T-cell (primary cell): ENCODE data around the gene NOC4L. TPM values are rescaled to one million over a fixed set of nuclear protein-coding genes. Genes with fewer than 3 reads are reported as not detected.

Experiments
- ATAC-seq, 4 experiments: fragments of 200-7000 bp in 3 of 4; fragments of 150-1000 bp in 1 of 4; cut with Tn5 transposase; replicated peaks in 1 of 4; 1 replicate in 3 of 4; 2 replicates in 1 of 4; pipeline ENCODE4 v1.10.0; 2021; ENCODE audit warnings: moderate library complexity in 3 of 4, mild to moderate bottlenecking in 2 of 4, moderate number of reproducible peaks in 1 of 4
- CTCF ChIA-PET, 2 donors: fragments of 300-600 bp; sonication (Branson Sonifier 250); formaldehyde crosslinking; loops; one replicate each; lab custom pipeline; 2022; ENCODE audit warnings: antibody characterized with exemption in 2 of 2; lab: Charles Lee
- POLR2A ChIA-PET, 2 donors: fragments of 300-600 bp; sonication (Branson Sonifier 250); formaldehyde crosslinking; loops; one replicate each; lab custom pipeline; 2022; ENCODE audit warnings: antibody characterized with exemption in 2 of 2; lab: Charles Lee
- DNase-seq, 35 experiments: peaks; one replicate each; pipeline versions ENCODE4 v3.0.0 to v3.0.0-alpha.2; 2013 to 2023
- H3K27ac ChIP-seq: one replicate; pipeline ENCODE4 v1.5.1; 2013; ENCODE audit warnings: low read length
- H3K27me3 ChIP-seq, 2 experiments: replicated peaks in 1 of 2; 1 replicate in 1 of 2; 2 replicates in 1 of 2; pipeline versions ENCODE4 v1.6.1 to v1.7.0; 2013; ENCODE audit warnings: low read length in 1 of 2, mixed read lengths in 1 of 2; ENCODE audit not compliant: control insufficient read depth in 2 of 2, insufficient read depth in 2 of 2; ENCODE audit errors: extremely low read depth in 1 of 2
- H3K36me3 ChIP-seq, 2 donors: 1 replicate in 1 of 2; 2 replicates in 1 of 2; pipeline versions ENCODE4 v1.6.1 to v1.7.0; 2013; ENCODE audit warnings: low read length in 1 of 2; ENCODE audit not compliant: control insufficient read depth in 2 of 2, insufficient read depth in 1 of 2; ENCODE audit errors: extremely low read depth in 1 of 2
- H3K4me1 ChIP-seq, 2 experiments: 1 replicate in 1 of 2; 2 replicates in 1 of 2; pipeline versions ENCODE4 v1.6.1 to v1.7.0; 2013; ENCODE audit warnings: low read length in 2 of 2, mixed read lengths in 1 of 2; ENCODE audit not compliant: insufficient read depth in 2 of 2, control insufficient read depth in 1 of 2; ENCODE audit errors: extremely low read depth in 1 of 2
- H3K4me3 ChIP-seq, 2 donors: 1 replicate in 1 of 2; 2 replicates in 1 of 2; pipeline versions ENCODE4 v1.5.1 to v1.7.0; 2013; ENCODE audit warnings: mild to moderate bottlenecking in 2 of 2, low read length in 1 of 2, moderate library complexity in 1 of 2; ENCODE audit not compliant: control insufficient read depth in 1 of 2; ENCODE audit errors: extremely low read depth in 1 of 2
- H3K9me3 ChIP-seq: 2 replicates; pipeline ENCODE4 v1.7.0; 2013
- H3K27ac Mint-ChIP-seq, 2 donors: one replicate each; pipeline ENCODE4 v1.8.0; 2020 to 2021; ENCODE audit warnings: mild to moderate bottlenecking in 2 of 2, mixed read lengths in 2 of 2
- H3K27me3 Mint-ChIP-seq, 2 donors: one replicate each; pipeline ENCODE4 v1.8.0; 2021 to 2022; ENCODE audit warnings: mixed read lengths in 2 of 2
- H3K36me3 Mint-ChIP-seq: one replicate; pipeline ENCODE4 v1.8.0; 2021; ENCODE audit warnings: mixed read lengths
- H3K4me1 Mint-ChIP-seq, 3 donors: one replicate each; pipeline ENCODE4 v1.8.0; 2020 to 2022; ENCODE audit warnings: mixed read lengths in 3 of 3, mild to moderate bottlenecking in 1 of 3
- H3K4me3 Mint-ChIP-seq, 3 donors: one replicate each; pipeline ENCODE4 v1.8.0; 2020 to 2022; ENCODE audit warnings: mild to moderate bottlenecking in 3 of 3, mixed read lengths in 3 of 3, moderate library complexity in 3 of 3
- H3K9me3 Mint-ChIP-seq, 3 donors: one replicate each; pipeline ENCODE4 v1.8.0; 2020 to 2022; ENCODE audit warnings: mixed read lengths in 3 of 3
- WGBS: methylation state at CpG from one replicate; pipeline ENCODE4 v1.1.5; 2013; ENCODE audit warnings: missing lambda C conversion rate; ENCODE audit not compliant: insufficient coverage; 5-methylcytosine and 5-hydroxymethylcytosine counted together
- total RNA-seq, 35 experiments: library from RNA in 6 of 35; stranded (reverse) in 6 of 35; fragments of 120-200 nt in 1 of 35; gene quantifications; one replicate each; pipeline versions ENCODE4 v1.2.1 to v1.2.4 and lab custom pipeline; 2013 to 2026

Gene NOC4L
- total RNA-seq, 5 donors from 2014 or later (not counting 1 experiment from before 2014, with no cell fraction given): 14.6 to 28.9 (median 26.4) TPM

DNA sequence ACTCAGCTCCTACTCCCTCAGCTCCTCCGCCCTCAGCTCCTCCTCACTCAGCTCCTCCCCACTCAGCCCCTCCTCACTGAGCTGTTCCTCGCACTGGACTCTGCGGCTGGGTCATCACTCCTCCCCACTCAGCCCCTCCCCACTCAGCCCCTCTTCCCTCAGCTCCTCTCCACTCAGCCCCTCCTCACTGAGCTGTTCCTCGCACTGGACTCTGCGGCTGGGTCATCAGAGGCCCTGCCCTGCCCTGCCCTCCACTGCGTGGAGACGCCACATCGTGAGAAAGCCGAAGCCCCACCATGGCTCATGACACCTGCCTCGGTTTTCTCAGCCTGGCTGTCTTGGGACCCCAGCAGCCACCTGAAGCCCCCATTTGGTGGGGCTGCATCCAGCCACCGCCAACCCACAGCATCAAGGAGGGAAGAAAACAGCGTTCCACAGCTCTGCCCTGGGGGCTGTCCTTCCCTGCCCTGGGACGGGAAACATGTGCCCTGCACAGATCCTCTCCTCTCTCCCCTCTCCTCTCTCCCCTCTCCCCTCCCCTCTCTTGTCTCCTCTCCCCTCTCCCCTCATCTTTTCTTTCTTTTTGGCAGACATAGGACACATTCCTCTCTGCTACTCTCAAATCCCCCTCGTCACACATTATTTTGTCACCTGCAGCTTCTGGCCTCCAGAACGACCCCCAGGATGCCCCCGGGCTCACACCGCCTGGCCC, 17.7 kb downstream of the NOC4L start:
- H3K27me3 ChIP-seq: no peaks in the 10 kb centered on the region
- 67% methylated on average over 16 of the region's 17 CpGs for WGBS
- H3K4me1 Mint-ChIP-seq: peaks cover 9 to 28% (median 19%) of the 10 kb centered on the region in 3 donors
- ATAC-seq (peak in 1 of 4 experiments; percentile 8), DNase-seq (peak in 1 of 35 experiments; percentile 4)
- H3K36me3 Mint-ChIP-seq: no peaks in the 10 kb centered on the region
- no peak overlapping the region for H3K27ac ChIP-seq
- peaks cover 0 to 6% (median 0%) of the 10 kb centered on the region in 3 donors for H3K9me3 Mint-ChIP-seq
- H3K4me3 ChIP-seq: no peak overlapping the region
- peaks cover 0 to 3% of the 10 kb centered on the region in 2 donors for H3K36me3 ChIP-seq
- CTCF ChIA-PET: interaction anchor here (0.6 to 1.0 kb wide), 4 partner anchors 8 to 57 kb away, joined by 3 to 7 read pairs (median 4); no protein-coding TSS in a partner anchor
- H3K9me3 ChIP-seq: no peaks in the 10 kb centered on the region
- H3K27me3 Mint-ChIP-seq: no peaks in the 10 kb centered on the region
- peaks cover 4 to 22% of the 10 kb centered on the region in 2 experiments for H3K4me1 ChIP-seq
- peak overlapping the region in 1 of 3 donors; percentile 28 for H3K4me3 Mint-ChIP-seq
- peak overlapping the region in 1 of 2 donors; percentile 52 for H3K27ac Mint-ChIP-seq
- POLR2A ChIA-PET: interaction anchor here (0.6 to 1.0 kb wide), 2 partner anchors 24 to 68 kb away, joined by 4 to 5 read pairs; no protein-coding TSS in a partner anchor

DNA sequence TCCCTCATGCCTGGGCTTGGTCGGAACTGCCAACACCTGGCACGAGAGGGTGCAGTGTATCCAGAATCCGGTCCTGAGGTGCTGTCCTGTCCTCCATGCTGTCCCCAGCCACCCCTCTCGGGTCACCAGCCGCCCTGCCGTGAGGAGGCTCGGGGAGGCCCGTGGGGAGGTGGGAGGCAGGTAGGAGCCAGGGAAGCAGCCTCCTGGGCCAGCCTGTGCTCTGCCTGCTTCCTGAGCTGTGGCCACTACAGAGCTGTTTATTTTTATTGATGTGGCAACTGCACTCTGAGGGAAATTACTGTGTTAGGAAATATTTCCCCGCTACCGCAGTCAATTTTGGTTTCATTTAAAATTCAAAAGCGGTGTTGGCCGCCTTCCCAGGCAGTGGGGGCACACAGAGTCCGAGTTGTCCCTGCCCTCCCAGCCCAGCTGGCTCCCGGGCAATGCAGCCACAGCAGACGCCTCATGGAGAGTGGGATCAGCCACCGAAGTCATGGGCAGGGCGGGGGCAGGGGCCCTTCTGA, 18.3 kb downstream of the NOC4L start:
- H3K4me3 ChIP-seq: peak overlapping the region in 1 of 2 donors; percentile 19
- H3K4me1 Mint-ChIP-seq: peaks cover 9 to 34% (median 19%) of the 10 kb centered on the region in 3 donors
- peaks cover 0 to 2% of the 10 kb centered on the region in 2 experiments for H3K27me3 ChIP-seq
- ChIA-PET POLR2A (interaction anchor here in 1 of 2 donors (1.0 kb wide), 1 partner anchor 23 kb away, joined by 4 read pairs; no protein-coding TSS in a partner anchor), CTCF (interaction anchor here (0.9 to 1.6 kb wide), 4 partner anchors 9 to 57 kb away, joined by 3 to 4 read pairs (median 3); no protein-coding TSS in a partner anchor)
- peak overlapping the region in 2 of 3 donors; percentile 3 to 28 for H3K4me3 Mint-ChIP-seq
- ATAC-seq (peak; percentile 12 to 88 (median 34)), DNase-seq (peak in 5 of 35 experiments; percentile 4 to 66 (median 31))
- peaks cover 4 to 23% of the 10 kb centered on the region in 2 experiments for H3K4me1 ChIP-seq
- no peak overlapping the region for H3K27ac ChIP-seq
- WGBS: 19% methylated on average over 15 of the region's 17 CpGs
- no peaks in the 10 kb centered on the region for H3K9me3 ChIP-seq
- no peaks in the 10 kb centered on the region for H3K36me3 Mint-ChIP-seq
- H3K27me3 Mint-ChIP-seq: no peaks in the 10 kb centered on the region
- peak overlapping the region in 1 of 2 donors; percentile 52 for H3K27ac Mint-ChIP-seq
- H3K36me3 ChIP-seq: no peaks in the 10 kb centered on the region
- peaks cover 0 to 7% (median 0%) of the 10 kb centered on the region in 3 donors for H3K9me3 Mint-ChIP-seq

DNA sequence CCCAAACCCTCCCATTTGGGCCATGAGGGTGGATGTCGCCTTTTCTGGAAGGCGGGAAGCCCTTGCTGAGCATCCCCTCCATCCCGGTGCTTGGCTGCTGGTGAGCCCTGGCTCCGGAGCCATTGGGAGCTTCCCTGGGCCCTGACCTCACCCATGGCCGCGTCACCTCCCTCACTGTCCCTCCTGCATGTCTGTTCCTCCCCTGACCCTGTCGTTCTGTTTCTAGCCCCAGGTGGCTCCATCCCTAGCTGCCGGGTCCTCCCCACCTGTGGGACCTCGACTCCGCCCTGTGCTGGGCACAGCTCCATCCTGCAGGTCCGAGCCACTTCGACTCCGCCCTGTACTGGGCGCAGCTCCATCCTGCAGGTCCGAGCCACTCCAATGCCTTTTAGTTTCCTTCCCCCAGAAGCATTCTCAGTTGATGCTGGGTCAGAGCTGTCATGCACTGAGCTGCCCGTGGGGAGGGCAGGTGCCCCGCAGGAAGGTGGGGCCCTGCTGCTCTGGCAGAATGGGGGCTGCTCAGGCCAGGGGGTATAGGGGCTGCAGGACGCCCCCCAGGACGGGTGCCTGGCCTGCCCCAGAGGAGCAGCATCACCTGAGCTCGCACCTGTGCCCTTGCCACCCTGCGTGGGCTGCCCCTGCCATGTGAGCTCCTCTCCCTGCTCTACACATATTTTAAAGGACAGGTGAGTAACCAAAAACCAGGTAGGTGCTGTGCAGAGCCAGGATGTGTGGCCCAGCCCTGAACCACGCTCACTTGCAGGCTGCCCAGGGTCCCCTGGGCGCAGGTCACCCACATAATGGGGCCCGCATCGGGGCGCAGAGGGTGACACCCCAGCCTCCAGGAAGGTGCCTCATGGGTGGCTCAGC, 19.0 kb downstream of the NOC4L start:
- CTCF ChIA-PET: interaction anchor here (1.0 to 1.6 kb wide), 3 partner anchors 11 to 56 kb away, joined by 3 to 4 read pairs (median 3); no protein-coding TSS in a partner anchor
- peaks cover 0 to 9% of the 10 kb centered on the region in 2 experiments for H3K27me3 ChIP-seq
- Mint-ChIP-seq H3K4me1 (peaks cover 9 to 37% (median 22%) of the 10 kb centered on the region in 3 donors), H3K27me3 (no peaks in the 10 kb centered on the region), H3K9me3 (peaks cover 0 to 7% (median 0%) of the 10 kb centered on the region in 3 donors), H3K27ac (no peak overlapping the region), H3K36me3 (no peaks in the 10 kb centered on the region), H3K4me3 (peak overlapping the region; percentile 28 to 49 (median 34))
- 63% methylated on average over 23 of the region's 26 CpGs for WGBS
- peak overlapping the region in 1 of 2 donors; percentile 19 for H3K4me3 ChIP-seq
- H3K36me3 ChIP-seq: no peaks in the 10 kb centered on the region
- POLR2A ChIA-PET: interaction anchor here in 1 of 2 donors (1.0 kb wide), 1 partner anchor 22 kb away, joined by 4 read pairs; no protein-coding TSS in a partner anchor
- DNase-seq (peak in 1 of 35 experiments; percentile 2), ATAC-seq (peak in 3 of 4 experiments; percentile 11 to 19 (median 17))
- peaks cover 4 to 30% of the 10 kb centered on the region in 2 experiments for H3K4me1 ChIP-seq
- no peak overlapping the region for H3K27ac ChIP-seq
- no peaks in the 10 kb centered on the region for H3K9me3 ChIP-seq

DNA sequence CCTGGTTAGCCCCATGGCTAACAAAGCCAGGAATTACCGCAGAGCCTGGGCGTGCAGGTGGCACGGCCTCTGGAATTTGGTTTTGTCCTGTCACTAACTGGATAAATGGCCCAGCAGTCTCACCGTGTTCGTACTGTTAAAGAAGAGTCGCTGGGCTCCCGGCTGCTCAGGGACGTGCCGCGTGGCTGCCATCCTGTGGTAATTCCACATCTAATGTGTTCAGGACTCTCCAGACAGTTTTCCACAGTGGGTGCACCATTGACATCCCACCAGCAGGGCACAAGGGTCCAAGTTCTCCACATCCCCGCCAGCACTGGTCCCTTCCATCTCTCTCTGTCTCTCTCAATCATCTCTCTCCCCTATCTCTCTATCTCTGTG, 19.6 kb downstream of the NOC4L start:
- Mint-ChIP-seq H3K27me3 (no peaks in the 10 kb centered on the region), H3K9me3 (peaks cover 0 to 7% (median 0%) of the 10 kb centered on the region in 3 donors), H3K36me3 (no peaks in the 10 kb centered on the region), H3K4me1 (peaks cover 9 to 37% (median 22%) of the 10 kb centered on the region in 3 donors), H3K27ac (no peak overlapping the region), H3K4me3 (peak overlapping the region in 1 of 3 donors; percentile 28)
- no peak for DNase-seq
- peaks cover 0 to 12% of the 10 kb centered on the region in 2 experiments for H3K27me3 ChIP-seq
- H3K9me3 ChIP-seq: no peaks in the 10 kb centered on the region
- H3K36me3 ChIP-seq: no peaks in the 10 kb centered on the region
- H3K4me1 ChIP-seq: peaks cover 4 to 34% of the 10 kb centered on the region in 2 experiments
- POLR2A ChIA-PET: interaction anchor here in 1 of 2 donors (0.5 kb wide), 1 partner anchor 32 kb away, joined by 3 read pairs; no protein-coding TSS in a partner anchor
- 85% methylated on average over 11 of the region's 11 CpGs for WGBS
- no peak overlapping the region for H3K4me3 ChIP-seq
- CTCF ChIA-PET: interaction anchor here in 1 of 2 donors (1.2 to 1.6 kb wide), 2 partner anchors 11 to 55 kb away, joined by 3 to 4 read pairs; no protein-coding TSS in a partner anchor
- no peak for ATAC-seq
- H3K27ac ChIP-seq: no peak overlapping the region

DNA sequence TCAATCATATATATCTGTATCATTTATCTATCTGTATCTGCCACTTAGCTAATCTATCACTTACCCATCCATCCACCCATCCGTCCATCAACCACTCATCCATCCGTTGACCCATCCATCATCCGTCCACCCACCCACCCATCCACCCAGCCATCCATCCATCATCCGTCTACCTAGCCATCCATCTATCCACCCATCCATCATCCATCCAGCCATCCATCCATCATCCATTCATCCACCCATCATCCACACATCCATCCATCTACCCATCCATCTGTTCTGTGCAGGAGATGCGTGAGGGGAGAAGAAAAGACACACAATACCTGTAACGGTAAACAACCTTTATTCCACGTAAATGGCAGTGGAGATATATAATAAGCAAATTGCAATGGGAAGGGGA, 20.2 kb downstream of the NOC4L start:
- peaks cover 4 to 34% of the 10 kb centered on the region in 2 experiments for H3K4me1 ChIP-seq
- CTCF ChIA-PET: no interaction called here
- 100% methylated on average over 2 of the region's 7 CpGs for WGBS
- H3K27ac ChIP-seq: no peak overlapping the region
- Mint-ChIP-seq H3K4me3 (peak overlapping the region in 1 of 3 donors; percentile 28), H3K4me1 (peaks cover 9 to 37% (median 22%) of the 10 kb centered on the region in 3 donors), H3K27me3 (no peaks in the 10 kb centered on the region), H3K36me3 (no peaks in the 10 kb centered on the region), H3K27ac (no peak overlapping the region), H3K9me3 (peaks cover 0 to 7% (median 0%) of the 10 kb centered on the region in 3 donors)
- no peak for DNase-seq
- no peaks in the 10 kb centered on the region for H3K36me3 ChIP-seq
- no peaks in the 10 kb centered on the region for H3K9me3 ChIP-seq
- POLR2A ChIA-PET: interaction anchor here in 1 of 2 donors (0.5 kb wide), 1 partner anchor 31 kb away, joined by 3 read pairs; no protein-coding TSS in a partner anchor
- peaks cover 0 to 14% of the 10 kb centered on the region in 2 experiments for H3K27me3 ChIP-seq
- H3K4me3 ChIP-seq: no peak overlapping the region
- ATAC-seq: no peak
